OCI-LY1 (cell line): ENCODE results near the gene RAB6B.

ENCODE experiments used
- H2AFZ ChIP-seq: fragments of 200-600 bp; sonication (generic), shearing (Covaris generic); 2 replicates; pipeline ENCODE4 v1.6.0; 2014; ENCODE audit warnings: antibody characterized with exemption, mild to moderate bottlenecking, low read length
- H3F3A ChIP-seq: fragments of 200-600 bp; sonication (generic), shearing (Covaris generic); 2 replicates; pipeline ENCODE4 v1.6.0; 2014; ENCODE audit warnings: mild to moderate bottlenecking, antibody characterized with exemption, low read length, moderate library complexity; ENCODE audit not compliant: insufficient read depth
- H3K27ac ChIP-seq: fragments of 200-600 bp; sonication (generic); 2 replicates; pipeline ENCODE4 v1.5.1; 2014; ENCODE audit warnings: low read length, mixed run types, mild to moderate bottlenecking, low read depth; ENCODE audit not compliant: poor library complexity, severe bottlenecking
- H3K27me3 ChIP-seq: fragments of 200-600 bp; sonication (generic); 2 replicates; pipeline ENCODE4 v1.6.0; 2014; ENCODE audit warnings: antibody characterized with exemption, mild to moderate bottlenecking, low read length, moderate library complexity; ENCODE audit not compliant: insufficient read depth
- H3K36me3 ChIP-seq: fragments of 200-600 bp; sonication (generic); 2 replicates; pipeline ENCODE4 v1.6.1; 2014; ENCODE audit warnings: mild to moderate bottlenecking, antibody characterized with exemption, low read length, moderate library complexity, mixed read lengths; ENCODE audit not compliant: insufficient read depth
- H3K4me1 ChIP-seq: fragments of 200-600 bp; sonication (generic); 2 replicates; pipeline ENCODE4 v1.5.1; 2014; ENCODE audit warnings: mild to moderate bottlenecking, low read length, moderate library complexity; ENCODE audit not compliant: insufficient read depth, severe bottlenecking
- H3K4me2 ChIP-seq: fragments of 200-600 bp; sonication (generic), shearing (Covaris generic); 2 replicates; pipeline ENCODE4 v1.6.1; 2014; ENCODE audit warnings: low read length
- H3K4me3 ChIP-seq: fragments of 200-600 bp; sonication (generic); 2 replicates; pipeline ENCODE4 v1.5.1; 2014; ENCODE audit warnings: low read length, low read depth, mild to moderate bottlenecking, mixed read lengths; ENCODE audit not compliant: poor library complexity, severe bottlenecking
- H3K79me2 ChIP-seq: fragments of 200-600 bp; shearing (Covaris generic); 2 replicates; pipeline ENCODE4 v1.6.1; 2016; ENCODE audit warnings: mixed run types, low read length, mixed read lengths; ENCODE audit not compliant: insufficient read depth
- H3K9ac ChIP-seq: fragments of 200-600 bp; sonication (generic), shearing (Covaris generic); 2 replicates; pipeline ENCODE4 v1.6.1; 2014; ENCODE audit warnings: mild to moderate bottlenecking, low read length, mixed read lengths
- H3K9me2 ChIP-seq: fragments of 200-600 bp; sonication (generic), shearing (Covaris generic); 2 replicates; pipeline ENCODE4 v1.6.1; 2014; ENCODE audit warnings: low read depth, mild to moderate bottlenecking, low read length, mixed read lengths
- H3K9me3 ChIP-seq: fragments of 200-600 bp; shearing (Covaris generic); 2 replicates; pipeline ENCODE4 v1.6.1; 2014; ENCODE audit warnings: low read length, mixed read lengths
- H4K20me1 ChIP-seq: fragments of 200-600 bp; sonication (generic), shearing (Covaris generic); 2 replicates; pipeline ENCODE4 v1.6.0; 2016; ENCODE audit warnings: mild to moderate bottlenecking, low read length; ENCODE audit not compliant: insufficient read depth
- CTCF ChIP-seq: fragments of 200-600 bp; sonication (generic), shearing (Covaris generic); IDR thresholded peaks from 2 replicates; pipeline ENCODE4 v1.5.1; 2017; ENCODE audit warnings: mild to moderate bottlenecking, antibody characterized with exemption, low read length, moderate library complexity, mixed read lengths
- EZH2 ChIP-seq: fragments of 200-600 bp; sonication (generic), shearing (Covaris generic); IDR thresholded peaks from 2 replicates; pipeline ENCODE4 v1.8.0; 2017; ENCODE audit warnings: borderline replicate concordance, mixed run types, mild to moderate bottlenecking, antibody characterized with exemption, low read length, moderate library complexity, mixed read lengths

The RAB6B gene

GRCh38 chr3:133834621-133835417 lies 60.9 kb downstream of the RAB6B start:
- Histone ChIP-seq H3K4me1 (no peaks in the 10 kb centered on the region), H3K4me2 (no peak overlapping the region)

GRCh38 chr3:133833880-133834620 lies 61.6 kb downstream of the RAB6B start:
- H3K9me2 ChIP-seq: no peaks in the 10 kb centered on the region
- H3K36me3 ChIP-seq: no peaks in the 10 kb centered on the region
- no peaks in the 10 kb centered on the region for H3K79me2 ChIP-seq
- no peak overlapping the region for H3K4me2 ChIP-seq
- TF ChIP-seq CTCF: no peak
- TF ChIP-seq EZH2: no peak
- no peaks in the 10 kb centered on the region for H3F3A ChIP-seq
- no peaks in the 10 kb centered on the region for H3K9me3 ChIP-seq
- no peaks in the 10 kb centered on the region for H4K20me1 ChIP-seq
- no peak overlapping the region for H3K27ac ChIP-seq
- H3K4me3 ChIP-seq: no peak overlapping the region
- no peak overlapping the region for H2AFZ ChIP-seq
- H3K27me3 ChIP-seq: 0 out of 2 replicates have a peak, but pooled peaks cover 9% of the 10 kb centered on the region
- no peak overlapping the region for H3K9ac ChIP-seq
- no peaks in the 10 kb centered on the region for H3K4me1 ChIP-seq

More at GRCh38 chr3:133834621-133835417, 60.9 kb downstream of the RAB6B start:
- H3F3A ChIP-seq: no peaks in the 10 kb centered on the region
- TF ChIP-seq EZH2 (no peak), CTCF (no peak)
- 0 out of 2 replicates have a peak, but pooled peaks cover 9% of the 10 kb centered on the region for H3K27me3 ChIP-seq
- H3K9ac ChIP-seq: no peak overlapping the region
- no peak overlapping the region for H2AFZ ChIP-seq
- no peaks in the 10 kb centered on the region for H4K20me1 ChIP-seq
- no peak overlapping the region for H3K4me3 ChIP-seq
- H3K79me2 ChIP-seq: no peaks in the 10 kb centered on the region
- no peak overlapping the region for H3K27ac ChIP-seq
- no peaks in the 10 kb centered on the region for H3K9me2 ChIP-seq
- no peaks in the 10 kb centered on the region for H3K36me3 ChIP-seq
- H3K9me3 ChIP-seq: no peaks in the 10 kb centered on the region

GRCh38 chr3:133833267-133833666 lies 62.4 kb downstream of the RAB6B start:
- Histone ChIP-seq H4K20me1 (no peaks in the 10 kb centered on the region), H3F3A (no peaks in the 10 kb centered on the region), H3K9me2 (no peaks in the 10 kb centered on the region), H3K4me3 (no peak overlapping the region), H3K4me2 (no peak overlapping the region), H3K9me3 (no peaks in the 10 kb centered on the region), H3K36me3 (no peaks in the 10 kb centered on the region), H3K27me3 (0 out of 2 replicates have a peak, but pooled peaks cover 9% of the 10 kb centered on the region), H3K4me1 (no peaks in the 10 kb centered on the region), H3K9ac (no peak overlapping the region), H2AFZ (no peak overlapping the region), H3K27ac (no peak overlapping the region), H3K79me2 (no peaks in the 10 kb centered on the region)
- TF ChIP-seq CTCF: no peak
- TF ChIP-seq EZH2: no peak
